Measurements from ENCODE around the gene EN2.
"Not testable (repeated sequence)": the region's sequence is repeated elsewhere in the genome, so short reads cannot be mapped to it uniquely, and the experiment has no call there.

EN2 gene

DNA sequence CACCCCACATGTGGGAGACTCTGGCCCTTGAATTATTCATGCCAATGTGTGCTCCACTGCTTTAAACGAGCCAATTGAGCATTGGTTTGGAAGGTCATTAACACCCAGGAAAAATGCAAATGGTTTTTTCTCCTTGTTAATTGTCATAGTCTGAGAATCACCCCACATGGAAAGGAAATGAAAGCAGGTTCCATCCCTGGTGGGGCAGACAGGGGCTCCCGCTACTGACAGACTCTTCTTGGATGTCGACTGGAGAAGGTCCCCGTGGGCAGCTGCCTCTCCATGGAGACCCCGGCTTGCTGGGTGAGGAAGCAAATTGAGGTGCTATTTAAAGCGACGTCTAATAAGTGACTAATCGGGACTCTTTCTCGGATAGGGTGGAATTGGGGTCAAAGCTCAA lies 32.0 kb upstream of the EN2 start:
- no peak for DNase-seq (ENCODE audit: low spot score)

DNA sequence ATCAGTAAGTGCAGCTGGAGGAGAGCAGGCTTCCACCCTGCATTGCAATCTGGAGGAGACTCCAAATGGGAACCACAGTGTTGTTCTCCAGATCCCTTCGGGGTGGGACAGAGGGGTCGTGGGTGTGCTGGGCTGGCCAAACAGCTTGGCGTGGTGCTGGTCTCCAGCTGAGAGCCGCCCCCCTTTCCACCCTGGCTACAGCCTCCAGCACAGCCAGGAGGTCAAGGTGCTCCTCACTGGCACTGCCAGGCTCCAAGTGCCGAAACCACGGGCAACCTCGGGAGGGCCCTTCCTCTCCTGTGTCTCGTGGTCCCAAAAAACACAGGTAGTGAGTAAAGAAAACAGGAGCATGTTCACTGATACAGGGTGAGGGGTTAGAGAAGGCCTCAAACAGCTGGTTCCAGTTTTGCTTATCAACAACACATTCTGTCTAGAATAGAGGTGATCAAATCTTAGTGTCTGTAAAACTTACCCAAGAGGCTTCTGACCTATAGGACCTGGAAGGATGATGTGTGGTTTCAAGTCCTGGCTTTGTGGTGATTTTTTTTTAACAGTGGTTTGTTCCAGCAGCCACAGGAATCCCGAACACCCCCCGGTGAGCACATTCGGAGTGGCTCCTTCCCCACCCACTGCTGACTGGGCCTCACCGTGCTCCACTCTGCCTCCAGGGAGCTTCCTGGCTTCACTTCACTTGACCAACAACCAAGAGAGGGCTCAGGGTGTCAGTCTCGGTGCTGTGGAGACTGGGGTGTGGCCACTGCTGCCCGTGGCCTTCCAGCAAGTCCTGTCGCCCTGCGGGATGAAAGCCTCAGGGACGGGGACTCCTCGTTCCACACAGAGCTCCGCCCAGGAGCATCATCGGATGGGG lies 31.2 kb upstream of the EN2 start:
- DNase-seq (ENCODE audit: low spot score): no peak

DNA sequence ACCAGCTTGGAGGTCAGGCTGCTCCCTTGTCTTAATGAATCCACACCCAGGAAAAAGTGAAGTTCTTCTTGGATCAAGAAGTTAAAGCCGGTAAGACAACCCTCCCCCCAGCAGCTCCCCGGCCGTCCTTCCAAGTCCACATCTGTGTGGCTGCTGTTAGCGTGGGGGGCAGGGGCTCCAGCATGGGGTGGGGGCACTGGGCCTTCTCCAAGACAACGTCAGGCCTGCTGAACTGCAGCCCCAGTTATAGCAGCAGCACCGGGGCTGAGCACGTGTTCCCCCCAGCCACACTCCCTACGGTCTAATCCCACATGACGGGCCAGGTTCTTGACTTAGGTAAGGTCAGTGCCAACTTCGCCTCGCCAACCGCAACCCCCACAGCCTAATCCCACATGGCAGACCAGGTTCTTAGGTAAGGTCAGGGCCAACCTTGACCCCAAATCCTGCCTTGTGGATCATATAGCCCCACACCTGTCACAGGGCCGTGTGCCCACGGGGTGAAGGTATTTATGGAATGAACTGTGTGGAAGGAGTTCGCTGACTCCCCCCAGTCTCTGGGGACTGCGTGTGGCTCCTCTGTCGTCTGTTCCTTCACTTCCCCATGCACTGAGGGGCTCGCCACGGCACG lies 30.4 kb upstream of the EN2 start:
- DNase-seq (ENCODE audit: low spot score): no peak

- DNase-seq (ENCODE audit: low spot score): no peak
Measured at GRCh38 chr7:155428171-155428834, 29.6 kb upstream of the EN2 start.

DNA sequence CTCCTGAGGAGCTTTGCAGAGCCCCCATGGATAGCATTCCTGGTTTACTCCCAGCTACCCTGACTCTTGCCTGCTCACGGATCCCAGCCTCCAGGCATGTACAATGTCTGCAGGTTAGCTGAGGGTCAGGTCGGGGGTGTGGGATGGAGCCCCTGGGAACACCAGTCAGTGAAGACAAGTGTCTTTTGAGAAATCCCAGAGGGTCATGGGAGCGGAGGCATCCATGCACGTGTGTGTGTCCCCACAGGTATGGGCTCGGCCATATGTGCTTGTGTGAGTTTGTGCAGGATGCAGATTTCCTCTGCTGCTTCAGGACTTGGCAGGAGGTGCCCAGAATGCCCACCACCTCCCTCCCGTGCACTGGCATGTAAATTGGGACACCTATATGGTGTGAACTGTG lies 28.3 kb upstream of the EN2 start:
- no peak for DNase-seq (ENCODE audit: low spot score)

DNA sequence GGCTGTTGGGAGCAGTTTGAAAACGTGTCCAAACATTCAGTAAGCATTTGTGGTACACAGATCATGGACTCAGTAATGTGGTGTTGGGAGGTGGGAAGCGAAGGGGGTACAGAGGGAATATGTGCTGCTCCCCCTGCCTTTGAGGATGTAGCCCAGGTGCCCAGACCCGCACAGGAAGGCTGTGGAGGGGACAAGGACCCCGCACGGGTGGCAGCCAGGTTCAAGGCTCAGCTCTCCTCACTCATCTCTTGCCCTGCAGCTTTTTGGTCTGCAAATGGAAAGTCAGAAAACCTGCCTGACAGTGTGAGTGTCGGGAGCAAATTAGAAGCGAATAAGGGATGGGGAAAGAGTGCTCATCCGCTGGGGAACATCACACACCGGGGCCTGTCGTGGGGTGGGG lies 27.3 kb upstream of the EN2 start:
- no peak for DNase-seq (ENCODE audit: low spot score)

DNA sequence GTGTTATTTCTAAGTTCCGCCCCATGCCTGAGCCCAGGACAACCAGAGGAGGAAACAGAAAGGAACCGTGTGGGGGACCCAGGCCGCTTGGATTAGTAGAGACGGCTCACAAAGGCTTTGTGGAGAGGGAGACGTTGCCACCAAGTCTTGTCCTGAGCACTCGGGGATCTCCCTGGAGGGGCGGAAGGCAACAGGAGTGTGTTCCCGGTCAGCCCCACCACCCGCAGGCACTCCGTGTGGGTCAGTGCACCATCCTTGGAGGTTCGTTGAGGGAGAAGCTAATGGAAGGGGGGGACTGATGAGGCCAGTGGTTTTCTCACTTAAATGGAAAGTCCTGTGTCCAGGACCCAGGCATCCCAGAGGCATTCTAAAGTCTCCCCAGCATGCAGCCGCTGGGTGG lies 26.7 kb upstream of the EN2 start:
- DNase-seq (ENCODE audit: low spot score): no peak

GRCh38 chr7:155431711-155432110 lies 26.2 kb upstream of the EN2 start:
- no peak for DNase-seq (ENCODE audit: low spot score)

DNA sequence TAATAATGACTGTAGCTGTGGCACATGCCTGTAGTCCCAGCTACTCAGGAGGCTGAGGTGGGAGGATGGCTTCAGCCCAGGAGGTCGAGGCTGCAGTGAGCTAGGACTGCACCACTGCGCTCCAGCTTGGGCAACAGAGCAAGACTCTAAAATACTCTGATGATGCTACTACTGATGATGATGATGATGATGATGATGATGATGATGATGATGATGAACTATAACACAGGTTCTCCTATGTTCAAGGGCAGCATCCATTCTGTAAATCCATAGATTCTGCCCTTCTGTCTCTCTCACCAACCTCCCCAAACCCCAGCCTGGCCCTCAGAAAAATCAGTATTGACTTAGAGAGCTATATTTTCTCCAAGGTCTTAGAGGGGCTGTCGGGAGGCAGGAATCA lies 22.8 kb upstream of the EN2 start:
- no peak for DNase-seq (ENCODE audit: low spot score)

DNA sequence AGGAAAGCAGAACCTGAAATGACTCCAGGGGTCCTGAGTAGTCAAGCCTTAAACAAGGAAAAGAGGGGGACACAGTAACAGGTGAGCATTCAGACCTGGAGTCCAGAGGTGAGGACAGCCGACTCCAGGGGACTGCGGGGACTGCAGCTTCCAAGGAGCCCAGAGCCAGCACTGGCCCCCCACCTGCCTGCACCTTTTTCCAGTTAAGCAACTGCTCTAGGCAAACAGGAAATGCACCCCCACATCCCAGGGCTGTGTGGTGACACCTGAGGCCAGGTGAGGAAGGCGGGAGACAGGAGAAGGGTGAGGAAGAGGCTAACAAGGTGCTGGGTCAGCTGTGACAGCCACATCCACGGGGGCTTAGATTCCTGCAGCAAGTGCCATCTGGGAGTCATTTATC lies 20.1 kb upstream of the EN2 start:
- no peak for DNase-seq (ENCODE audit: low spot score)

- DNase-seq (ENCODE audit: low spot score): no peak
Measured at GRCh38 chr7:155438777-155439176, 19.2 kb upstream of the EN2 start.

DNA sequence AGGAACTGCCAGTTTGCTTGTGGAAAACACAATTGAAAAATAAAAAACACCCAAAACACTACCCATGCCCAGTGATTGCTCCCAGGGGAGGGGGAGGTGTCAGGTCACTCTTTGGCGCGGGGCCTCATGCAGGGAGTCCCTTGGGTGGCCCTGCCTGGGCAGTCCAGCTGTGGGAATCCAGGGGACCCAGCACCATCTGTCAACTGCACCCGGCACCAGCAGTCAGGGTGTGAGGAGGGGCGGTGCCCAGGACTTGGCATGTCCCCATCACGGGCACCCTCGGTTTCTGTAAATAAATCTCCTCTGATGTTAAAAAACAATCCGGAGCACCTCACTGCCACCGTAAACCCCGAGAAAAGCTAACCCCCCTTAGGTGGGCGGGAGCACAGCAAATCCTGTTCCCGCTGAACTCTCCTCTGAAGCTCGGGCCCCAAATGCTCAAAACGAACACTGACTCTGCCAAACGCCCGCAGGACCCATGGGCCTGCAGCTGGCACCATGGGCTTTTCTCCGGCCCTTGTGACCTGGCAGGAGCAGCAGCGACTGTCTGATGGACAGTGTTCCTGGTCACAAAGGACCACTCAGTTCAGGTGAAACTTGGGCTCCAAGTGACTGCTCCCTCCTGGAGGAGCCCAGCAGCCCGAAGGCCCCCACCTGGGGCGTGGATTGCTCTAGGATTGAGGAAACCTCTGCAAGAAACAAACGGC lies 18.5 kb upstream of the EN2 start:
- no peak for DNase-seq (ENCODE audit: low spot score)

GRCh38 chr7:155440018-155440410 lies 17.9 kb upstream of the EN2 start:
- DNase-seq (ENCODE audit: low spot score): no peak

DNA sequence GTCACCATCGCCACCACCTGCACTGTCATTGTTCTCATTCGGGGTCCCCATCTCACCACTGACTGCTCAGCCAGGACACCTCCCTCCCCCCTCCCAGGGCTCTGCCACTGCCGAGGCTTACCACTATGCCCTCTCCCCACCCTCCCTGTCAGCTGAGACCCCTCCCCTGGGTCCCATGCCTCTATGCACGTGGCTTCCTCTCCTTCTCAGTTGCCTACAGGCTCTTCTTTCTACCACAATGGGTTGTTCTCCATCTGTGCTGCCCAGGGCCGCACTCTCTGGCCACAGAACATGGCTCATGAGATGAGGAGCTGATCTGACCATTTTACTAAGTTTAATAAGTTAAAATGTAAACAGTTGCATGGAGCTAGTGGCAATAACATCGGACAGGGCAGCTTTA lies 16.1 kb upstream of the EN2 start:
- DNase-seq (ENCODE audit: low spot score): no peak

GRCh38 chr7:155444746-155445145 lies 13.2 kb upstream of the EN2 start:
- no peak for DNase-seq (ENCODE audit: low spot score)

DNA sequence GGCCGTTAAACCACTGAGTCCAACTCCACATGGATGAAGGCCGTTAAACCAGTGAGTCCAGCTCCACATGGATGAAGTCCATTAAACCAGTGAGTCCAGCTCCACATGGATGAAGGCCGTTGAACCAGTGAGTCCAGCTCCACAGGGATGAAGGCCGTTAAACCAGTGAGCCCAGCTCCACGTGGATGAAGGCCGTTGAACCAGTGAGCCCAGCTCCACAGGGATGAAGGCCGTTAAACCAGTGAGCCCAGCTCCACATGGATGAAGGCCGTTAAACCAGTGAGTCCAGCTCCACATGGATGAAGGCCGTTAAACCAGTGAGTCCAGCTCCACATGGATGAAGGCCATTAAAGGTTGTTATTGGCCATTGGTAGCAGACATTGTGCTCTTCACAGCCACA lies 12.3 kb upstream of the EN2 start:
- DNase-seq (ENCODE audit: low spot score): not testable (repeated sequence)

GRCh38 chr7:155447603-155448002 lies 10.3 kb upstream of the EN2 start:
- no peak for DNase-seq (ENCODE audit: low spot score)

- no peak for DNase-seq (ENCODE audit: low spot score)
Measured at GRCh38 chr7:155448632-155449007, 9.3 kb upstream of the EN2 start.

GRCh38 chr7:155449008-155449868 lies 8.7 kb upstream of the EN2 start:
- DNase-seq (ENCODE audit: low spot score): no peak

DNA sequence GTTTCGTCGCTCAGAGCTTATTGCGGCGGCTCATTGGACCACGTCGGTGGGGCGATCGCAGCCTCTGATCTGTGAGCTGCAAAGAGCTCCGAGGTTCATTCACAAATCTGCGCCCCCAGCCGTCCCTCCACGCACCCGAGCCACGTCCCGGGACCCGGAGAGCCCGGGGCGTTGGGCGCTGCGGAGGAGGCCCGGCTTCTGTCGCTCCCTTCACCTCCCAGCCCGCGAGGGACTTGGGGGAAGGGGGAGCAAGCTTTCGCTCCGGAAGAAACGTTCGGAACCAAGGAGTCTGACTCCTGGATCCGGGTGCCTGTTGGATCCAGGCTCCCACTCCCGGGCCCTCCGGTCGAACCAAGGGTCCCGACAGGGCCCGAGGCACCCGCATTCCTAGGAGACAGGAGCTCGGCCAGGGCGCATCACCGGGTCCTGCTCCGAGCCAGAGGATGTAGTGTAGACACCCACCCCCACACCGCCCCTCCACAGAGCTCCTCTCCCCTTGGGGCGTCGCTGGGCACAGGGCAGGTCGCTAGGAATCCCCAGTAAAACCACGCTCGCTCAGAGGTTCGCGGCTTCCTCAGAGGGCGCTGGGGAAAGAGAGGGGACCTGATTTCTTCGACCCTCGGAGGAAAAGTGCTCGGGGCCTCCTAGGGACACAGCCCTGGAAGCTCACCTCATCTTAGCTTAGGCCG lies 7.9 kb upstream of the EN2 start:
- no peak for DNase-seq (ENCODE audit: low spot score)

DNA sequence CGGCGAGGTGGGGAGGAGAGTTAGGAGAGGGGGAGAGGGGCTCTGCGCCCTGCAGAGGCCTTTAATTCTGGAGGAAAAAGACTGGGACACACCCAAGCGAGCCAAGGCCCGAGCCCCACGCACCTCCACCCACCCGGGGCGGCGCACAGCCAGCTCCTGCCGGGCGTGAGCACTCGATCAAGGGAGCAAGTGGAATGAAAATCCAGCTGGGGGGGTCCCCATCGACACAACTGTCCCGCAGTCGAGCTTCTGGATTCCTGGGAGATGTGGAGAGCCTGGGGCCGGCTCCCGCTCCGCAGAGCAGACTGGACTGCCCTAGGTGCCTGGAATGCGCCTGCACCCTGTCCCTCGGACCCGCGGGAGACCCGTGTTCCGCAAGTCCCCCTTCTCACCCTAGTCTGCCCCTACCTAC lies 7.4 kb upstream of the EN2 start:
- DNase-seq (ENCODE audit: low spot score): no peak
